GM21529 (cell line): ENCODE measurements around the gene ZNF423.

Source experiments
- ATAC-seq: cut with Tn5 transposase; IDR thresholded peaks from one replicate; pipeline ENCODE4 v1.9.1; 2021; ENCODE audit not compliant: unreplicated experiment

Gene ZNF423

DNA sequence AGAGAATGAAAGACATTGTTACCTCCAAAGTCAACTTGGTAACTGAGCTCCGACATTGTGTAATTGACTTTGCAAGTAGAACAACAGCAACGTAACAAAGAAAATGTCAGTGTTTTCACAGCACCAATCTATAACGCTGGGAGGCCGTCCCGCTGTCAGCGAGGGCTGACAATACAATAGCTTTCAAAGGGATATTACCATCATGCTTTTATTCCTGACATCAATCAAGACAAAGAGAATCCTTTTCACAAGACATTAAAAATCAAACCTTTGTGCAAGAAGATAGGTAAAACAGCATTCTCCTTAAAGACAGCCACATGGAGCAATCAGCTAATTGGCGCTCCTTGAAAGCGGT, 6.2 kb downstream of the ZNF423 start:
- ATAC-seq, result no peak

DNA sequence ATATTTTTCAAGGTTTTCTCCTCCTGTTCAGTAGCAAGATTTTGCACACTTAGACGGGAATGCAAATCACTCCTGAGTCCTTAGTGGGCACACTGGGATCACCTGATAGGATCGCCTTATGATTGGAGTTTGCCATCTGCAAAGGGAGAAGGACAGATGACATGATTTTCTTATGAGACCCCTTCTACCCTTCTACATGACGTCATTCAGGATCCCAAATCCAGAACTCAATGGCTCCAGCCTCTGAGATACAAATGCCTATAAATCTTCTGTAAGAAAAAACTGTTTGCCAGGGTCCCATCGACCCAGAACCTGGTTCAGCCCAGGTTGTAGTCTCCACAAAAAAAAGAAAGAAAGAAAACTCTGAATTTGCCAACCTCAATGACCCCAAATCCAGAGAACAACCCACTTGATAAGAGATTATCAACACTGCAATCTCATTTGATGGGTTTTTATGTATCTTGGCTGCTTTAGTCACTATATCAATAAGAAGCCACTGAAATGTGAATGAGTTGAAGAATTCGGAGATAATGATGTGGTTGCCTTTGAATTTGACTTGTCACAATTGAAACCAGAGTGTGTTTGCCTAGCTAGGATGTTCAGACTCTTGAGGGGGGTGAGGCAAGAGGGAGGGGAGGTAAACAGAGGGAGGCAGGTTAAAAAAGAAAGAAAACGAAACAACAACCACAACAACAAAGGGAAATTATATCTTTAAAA, 6.7 kb downstream of the ZNF423 start:
- no peak for ATAC-seq

GRCh38 chr16:49848530-49848929, 7.4 kb downstream of the ZNF423 start:
- ATAC-seq, result no peak

DNA sequence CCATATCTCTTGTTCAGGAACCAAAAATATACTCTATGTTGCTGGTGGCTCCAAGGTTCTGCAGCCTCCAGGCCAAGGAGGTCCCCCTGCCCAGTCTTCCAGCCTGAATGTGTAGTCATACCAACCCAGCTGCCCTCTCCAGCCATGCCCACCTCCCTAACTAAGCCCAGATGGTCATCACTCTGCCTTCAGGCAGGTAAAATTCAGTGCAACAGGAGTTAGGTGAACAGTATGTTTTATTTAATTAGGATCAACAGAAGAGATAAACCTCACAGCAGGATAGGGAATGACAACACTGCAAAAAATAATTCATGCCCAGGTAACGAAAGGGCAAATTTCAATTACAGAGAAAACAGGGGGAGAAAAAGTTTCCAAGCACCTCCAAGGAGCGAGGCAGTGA, 9.1 kb downstream of the ZNF423 start:
- ATAC-seq, result no peak

- ATAC-seq, result no peak
These were observed 11.6 kb downstream of the ZNF423 start for GRCh38 chr16:49844359-49844758.

- no peak for ATAC-seq
These were observed 12.2 kb downstream of the ZNF423 start for GRCh38 chr16:49843758-49844157.

GRCh38 chr16:49842972-49843371, 12.9 kb downstream of the ZNF423 start:
- ATAC-seq, result no peak

DNA sequence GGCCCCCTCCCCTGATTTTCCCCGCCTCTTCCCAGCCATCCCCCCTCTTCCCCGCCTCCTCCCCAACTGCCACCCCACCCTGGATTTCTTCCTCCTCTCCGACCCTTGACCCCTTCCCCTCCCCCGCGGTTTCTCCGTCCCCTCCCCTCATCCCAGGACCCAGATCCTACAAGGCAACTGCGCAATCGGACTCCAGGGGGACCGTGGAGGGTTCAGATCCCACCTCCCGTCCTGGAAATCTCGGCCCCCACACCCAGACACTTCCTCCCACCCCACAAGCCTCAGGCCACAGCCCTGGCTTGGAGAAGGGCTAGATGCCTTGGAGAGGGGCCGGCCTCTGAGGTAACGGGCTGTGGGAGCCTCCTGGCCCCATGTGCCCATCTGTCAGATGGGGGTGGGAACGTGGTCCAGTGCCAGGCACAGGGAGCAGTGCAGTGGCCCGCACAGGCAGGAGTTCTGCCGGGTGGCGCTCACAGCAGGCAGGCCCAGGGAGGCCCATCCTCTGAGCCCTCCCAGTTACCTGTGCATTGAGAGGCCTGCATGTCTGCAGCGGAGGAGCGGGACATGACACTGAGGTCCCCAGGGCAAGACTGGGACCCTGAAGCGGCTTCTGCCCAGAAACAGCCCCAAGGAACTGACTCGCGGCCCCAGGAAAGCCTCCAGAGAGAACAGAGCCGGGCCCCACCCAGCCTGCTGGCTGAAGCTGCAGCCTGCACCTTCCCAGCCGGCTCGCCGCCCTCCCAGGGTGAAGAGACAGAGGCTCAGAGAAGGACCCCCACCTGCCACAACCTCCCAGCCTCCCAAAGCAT, 16.7 kb downstream of the ZNF423 start:
- ATAC-seq, result no peak

DNA sequence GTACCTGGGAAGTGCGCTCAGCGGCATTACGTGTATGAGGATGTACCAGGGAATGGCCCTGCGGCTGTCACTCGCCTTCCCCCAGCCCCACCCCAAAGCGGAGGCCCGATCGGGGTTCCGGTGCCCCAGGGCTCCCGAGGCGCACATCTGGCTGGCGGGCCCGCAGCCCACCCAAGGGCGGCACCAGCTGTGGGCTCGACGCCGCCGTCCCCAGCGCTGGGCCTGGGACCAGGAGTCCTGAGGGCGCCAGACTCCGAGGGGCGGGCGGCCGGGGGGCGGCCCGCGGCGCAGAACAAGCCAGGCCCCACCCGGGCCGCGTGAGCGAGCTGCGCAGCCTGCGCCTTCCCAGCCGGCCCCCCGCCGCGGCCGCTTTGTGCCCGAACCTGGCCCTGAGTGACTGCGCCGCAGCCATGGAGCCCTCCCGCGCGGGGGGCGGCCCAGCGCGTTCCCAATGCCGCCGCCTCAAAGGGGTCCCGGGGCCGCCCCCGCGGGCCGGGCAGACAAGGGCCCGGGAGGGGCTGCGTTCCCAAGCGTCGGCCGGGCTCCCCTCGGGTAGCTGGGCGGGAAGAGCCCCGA, 17.4 kb downstream of the ZNF423 start:
- no peak for ATAC-seq

GRCh38 chr16:49837688-49838410, 18.1 kb downstream of the ZNF423 start:
- no peak for ATAC-seq

GRCh38 chr16:49836668-49837067, 19.2 kb downstream of the ZNF423 start:
- ATAC-seq, result no peak

GRCh38 chr16:49836218-49836617, 19.7 kb downstream of the ZNF423 start:
- ATAC-seq, result no peak

DNA sequence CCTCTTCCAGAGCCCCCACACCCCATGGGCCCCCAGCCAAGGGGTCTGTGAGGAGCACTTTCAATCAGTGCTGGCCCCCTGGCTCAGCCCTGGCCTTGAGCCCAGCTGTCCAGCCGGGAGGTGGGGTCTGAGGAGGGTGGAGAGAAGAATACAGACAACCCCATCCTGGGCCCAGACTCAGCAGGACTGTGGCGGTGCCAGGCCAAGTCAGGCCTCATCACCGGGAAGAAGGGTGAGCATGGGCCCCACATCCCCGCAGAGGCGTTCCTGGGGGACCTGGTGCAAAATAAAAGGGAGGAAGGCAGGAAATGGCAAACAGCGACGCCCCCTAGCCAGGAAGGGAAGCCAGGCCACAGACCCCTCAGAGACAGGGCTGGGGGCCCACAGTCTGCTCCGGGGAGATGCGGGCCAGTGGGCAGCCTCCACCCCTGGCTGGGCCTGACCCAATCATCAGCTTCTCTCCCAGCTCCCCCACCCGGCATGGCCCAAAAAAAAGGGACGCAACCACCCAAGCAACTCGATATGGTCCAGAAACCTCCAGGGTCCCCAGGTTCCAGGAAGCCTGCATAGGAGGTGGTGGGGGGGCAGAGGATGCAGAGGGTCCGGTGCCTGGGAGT, 20.6 kb downstream of the ZNF423 start:
- no peak for ATAC-seq

DNA sequence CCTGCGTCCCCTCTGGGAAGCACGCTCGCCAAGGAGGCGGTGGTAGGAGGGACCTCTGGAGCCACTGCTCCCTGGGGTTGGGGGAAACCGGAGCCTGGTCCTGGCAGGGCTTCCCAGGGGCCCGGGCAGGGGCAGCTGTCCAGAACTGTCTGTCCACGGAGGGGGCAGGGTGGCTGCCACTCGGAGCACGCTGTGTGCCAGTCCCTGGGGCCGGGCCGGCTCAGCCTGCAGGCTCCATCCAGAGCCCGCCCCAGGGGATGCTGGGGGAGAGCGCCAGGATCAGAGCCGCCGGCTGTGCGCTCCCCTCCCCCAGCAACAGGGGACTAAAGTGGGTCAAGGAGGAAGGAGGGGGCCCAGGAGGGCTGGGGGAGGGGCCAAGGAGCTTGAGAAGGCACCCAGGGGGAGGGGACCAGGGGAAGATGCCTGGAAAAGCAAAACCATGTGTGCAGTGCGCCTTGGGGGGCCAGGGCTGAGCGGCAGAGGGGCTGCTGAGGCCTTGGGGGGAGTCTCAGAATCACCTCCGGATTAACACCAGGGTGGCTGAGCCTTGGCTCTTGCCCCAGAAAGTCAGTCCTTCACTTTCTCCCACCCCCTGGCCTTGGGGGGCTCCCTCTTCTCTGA, 21.3 kb downstream of the ZNF423 start:
- ATAC-seq, result no peak

GRCh38 chr16:49833796-49834530, 21.9 kb downstream of the ZNF423 start:
- ATAC-seq, result no peak

- no peak for ATAC-seq
These were observed 22.8 kb downstream of the ZNF423 start for GRCh38 chr16:49833085-49833484.

GRCh38 chr16:49832177-49832576, 23.7 kb downstream of the ZNF423 start:
- ATAC-seq, result no peak

GRCh38 chr16:49830873-49831272, 25.0 kb downstream of the ZNF423 start:
- no peak for ATAC-seq

DNA sequence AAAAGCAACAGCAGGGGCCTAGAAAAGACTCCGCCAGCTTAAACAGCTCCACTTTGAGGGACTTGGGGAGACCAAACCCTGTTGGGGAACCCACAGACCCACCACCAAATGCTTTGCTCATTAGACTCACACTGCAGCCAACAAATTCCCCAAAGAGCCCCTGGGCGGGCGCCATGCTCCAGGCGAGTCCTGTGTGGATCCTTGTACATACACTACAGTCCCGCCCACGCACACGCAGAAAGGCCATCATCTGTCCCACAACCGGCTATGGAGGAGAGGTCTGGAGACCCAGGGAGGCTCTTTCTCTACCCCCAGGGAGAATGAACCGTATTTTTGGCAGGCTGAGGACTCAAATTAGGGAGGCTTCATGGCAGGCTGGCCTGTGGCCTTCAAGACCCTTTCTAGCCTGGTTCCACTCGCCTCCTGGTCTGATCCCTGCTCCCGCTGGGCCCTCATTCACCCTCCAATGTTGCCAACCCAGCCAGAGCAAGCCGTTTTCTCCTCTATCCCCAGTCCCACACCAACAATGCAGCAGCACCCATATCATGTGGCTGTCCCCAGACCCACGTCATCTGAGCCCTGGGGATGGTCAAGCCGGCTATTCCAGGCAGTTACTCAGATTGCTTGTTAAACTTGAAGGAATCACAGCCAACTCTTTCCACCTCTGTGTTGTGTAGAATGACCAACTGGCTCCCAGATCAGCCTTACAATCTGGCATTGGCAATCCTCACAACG, 27.2 kb downstream of the ZNF423 start:
- no peak for ATAC-seq
